Upper lobe of left lung (tissue), 6 donors: ENCODE results near the gene CDK13. TPM values are rescaled to one million over a fixed set of nuclear protein-coding genes. Genes with fewer than 3 reads are reported as not detected.

ENCODE experiments used
- ATAC-seq, 2 donors: fragments of 200-7000 bp; cut with Tn5 transposase; one replicate each; pipeline ENCODE4 v1.9.1; 2022; ENCODE audit warnings: mild to moderate bottlenecking in 2 of 2, moderate library complexity in 2 of 2; ENCODE audit not compliant: low FRiP score in 2 of 2
- DNase-seq, 2 donors: peaks; one replicate each; pipeline ENCODE4 v3.0.0-alpha.2; 2019 to 2020
- H3K27ac ChIP-seq, 4 donors: fragments of 200-600 bp; sonication (generic); one replicate each; pipeline ENCODE4 v1.5.1; 2016 to 2019
- H3K27me3 ChIP-seq, 4 donors: fragments of 200-600 bp; sonication (generic); one replicate each; pipeline ENCODE4 v1.5.1; 2017 to 2019
- H3K36me3 ChIP-seq, 4 donors: fragments of 200-600 bp; sonication (generic); one replicate each; pipeline ENCODE4 v1.5.1; 2016 to 2019
- H3K4me1 ChIP-seq, 4 donors: fragments of 200-600 bp; sonication (generic); one replicate each; pipeline ENCODE4 v1.5.1; 2018 to 2019
- H3K4me3 ChIP-seq, 4 donors: fragments of 200-600 bp; sonication (generic); one replicate each; pipeline ENCODE4 v1.5.1; 2017 to 2019; ENCODE audit warnings: mild to moderate bottlenecking in 2 of 4, moderate library complexity in 1 of 4
- H3K9me3 ChIP-seq, 4 donors: fragments of 200-600 bp; sonication (generic); one replicate each; pipeline ENCODE4 v1.5.1; 2018 to 2019
- CTCF ChIP-seq, 6 experiments: fragments of 450-650 bp in 4 of 6; fragments of 200-600 bp in 2 of 6; sonication (generic) in 2 of 6; IDR thresholded peaks; one replicate each; pipeline ENCODE4 v1.5.1; 2016 to 2019; ENCODE audit warnings: antibody characterized with exemption in 6 of 6
- EP300 ChIP-seq, 4 donors: sonication (generic); formaldehyde crosslinking; IDR thresholded peaks; one replicate each; pipeline ENCODE4 v1.5.1; 2017; ENCODE audit warnings: antibody characterized with exemption in 4 of 4, control low read depth in 2 of 4
- POLR2A ChIP-seq, 4 donors: fragments of 450-650 bp; IDR thresholded peaks; one replicate each; pipeline ENCODE4 v1.5.1; 2016 to 2017; ENCODE audit warnings: antibody characterized with exemption in 4 of 4, mild to moderate bottlenecking in 2 of 4
- POLR2AphosphoS5 ChIP-seq, 2 donors: sonication (generic); formaldehyde crosslinking; IDR thresholded peaks; one replicate each; pipeline ENCODE4 v1.5.1; 2017; ENCODE audit warnings: antibody characterized with exemption in 2 of 2
- WGBS, 2 donors: methylation state at CpG; one replicate each; pipeline ENCODE4 v1.1.5; 2017 to 2018; 5-methylcytosine and 5-hydroxymethylcytosine counted together
- total RNA-seq, 6 donors: library from RNA; depleted of rRNA in 4 of 6; stranded (reverse); fragments of >200 nt in 4 of 6; gene quantifications; one replicate each; pipeline versions ENCODE4 v1.1.0 to v1.2.1, GENCODE V29; 2016 to 2021
- donor health status: DM: no; HTN: no; CAD: no; lungs with moderate emphysema.
- donor health status: DM: no; HTN: yes; CAD: no; lungs with severe emphysema.

The CDK13 gene
- total RNA-seq, 6 donors from 2014 or later, result 39.0 to 145 (median 77.3) TPM

- H3K36me3 ChIP-seq, result peaks cover 0 to 13% (median 7%) of the 10 kb centered on the region in 4 donors
- TF ChIP-seq CTCF (IDR thresholded peaks at IDR 0.05) (no peak), POLR2AphosphoS5 (IDR thresholded peaks at IDR 0.05) (no peak), POLR2A (IDR thresholded peaks at IDR 0.05) (no peak), EP300 (IDR thresholded peaks at IDR 0.05) (no peak)
- H3K4me1 ChIP-seq, result peaks cover 0 to 20% (median 2%) of the 10 kb centered on the region in 4 donors
- H3K9me3 ChIP-seq, result no peaks in the 10 kb centered on the region
- WGBS, 2 donors, result 95 to 96% methylated on average over 1 of the region's 1 CpG
- DNase-seq (no peak), ATAC-seq (no peak)
- no peak overlapping the region for H3K4me3 ChIP-seq
- no peaks in the 10 kb centered on the region for H3K27me3 ChIP-seq
- H3K27ac ChIP-seq, result no peak overlapping the region
Observed at GRCh38 chr7:40009301-40009700, 59.2 kb downstream of the CDK13 start.

GRCh38 chr7:40014376-40014775, 64.3 kb downstream of the CDK13 start:
- Histone ChIP-seq H3K9me3 (no peaks in the 10 kb centered on the region), H3K4me3 (no peak overlapping the region), H3K36me3 (peaks cover 0 to 22% (median 9%) of the 10 kb centered on the region in 4 donors), H3K27me3 (no peaks in the 10 kb centered on the region), H3K4me1 (peaks cover 3 to 24% (median 8%) of the 10 kb centered on the region in 4 donors), H3K27ac (no peak overlapping the region)
- TF ChIP-seq POLR2A (IDR thresholded peaks at IDR 0.05) (no peak), POLR2AphosphoS5 (IDR thresholded peaks at IDR 0.05) (no peak), CTCF (IDR thresholded peaks at IDR 0.05) (no peak), EP300 (IDR thresholded peaks at IDR 0.05) (no peak)
- WGBS, 2 donors, result 86 to 95% methylated on average over 4 of the region's 4 CpGs
- DNase-seq (no peak), ATAC-seq (no peak)

- 23 to 28% methylated on average over 4 of the region's 4 CpGs for WGBS, 2 donors
- Histone ChIP-seq H3K36me3 (peaks cover 0 to 23% (median 2%) of the 10 kb centered on the region in 4 donors), H3K27me3 (no peaks in the 10 kb centered on the region), H3K4me3 (no peak overlapping the region), H3K9me3 (no peaks in the 10 kb centered on the region), H3K27ac (no peak overlapping the region), H3K4me1 (peaks cover 3 to 24% (median 8%) of the 10 kb centered on the region in 4 donors)
- ATAC-seq, result peak in 1 of 2 donors; percentile 28
- TF ChIP-seq POLR2AphosphoS5 (IDR thresholded peaks at IDR 0.05), result no peak
- no peak for TF ChIP-seq CTCF (IDR thresholded peaks at IDR 0.05)
- no peak for TF ChIP-seq EP300 (IDR thresholded peaks at IDR 0.05)
- no peak for TF ChIP-seq POLR2A (IDR thresholded peaks at IDR 0.05)
- DNase-seq, result no peak
Observed at GRCh38 chr7:40015790-40016296, 65.8 kb downstream of the CDK13 start.

GRCh38 chr7:40019558-40019957, 69.5 kb downstream of the CDK13 start:
- 83 to 86% methylated on average over 4 of the region's 4 CpGs for WGBS, 2 donors
- Histone ChIP-seq H3K36me3 (peaks cover 0 to 23% (median 3%) of the 10 kb centered on the region in 4 donors), H3K27ac (no peak overlapping the region), H3K4me1 (peaks cover 0 to 11% (median 8%) of the 10 kb centered on the region in 4 donors), H3K9me3 (no peaks in the 10 kb centered on the region), H3K4me3 (no peak overlapping the region), H3K27me3 (no peaks in the 10 kb centered on the region)
- TF ChIP-seq POLR2AphosphoS5 (IDR thresholded peaks at IDR 0.05) (no peak), CTCF (IDR thresholded peaks at IDR 0.05) (no peak), EP300 (IDR thresholded peaks at IDR 0.05) (no peak), POLR2A (IDR thresholded peaks at IDR 0.05) (no peak)
- DNase-seq, result no peak
- ATAC-seq, result no peak

GRCh38 chr7:40024048-40024447, 74.0 kb downstream of the CDK13 start:
- H3K4me1 ChIP-seq, result no peaks in the 10 kb centered on the region
- H3K27me3 ChIP-seq, result no peaks in the 10 kb centered on the region
- TF ChIP-seq POLR2AphosphoS5 (IDR thresholded peaks at IDR 0.05) (no peak), POLR2A (IDR thresholded peaks at IDR 0.05) (no peak), CTCF (IDR thresholded peaks at IDR 0.05) (no peak), EP300 (IDR thresholded peaks at IDR 0.05) (no peak)
- no peak overlapping the region for H3K4me3 ChIP-seq
- H3K9me3 ChIP-seq, result no peaks in the 10 kb centered on the region
- H3K36me3 ChIP-seq, result peaks cover 0 to 19% (median 1%) of the 10 kb centered on the region in 4 donors
- 77 to 84% methylated on average over 5 of the region's 5 CpGs for WGBS, 2 donors
- ATAC-seq (no peak), DNase-seq (no peak)
- H3K27ac ChIP-seq, result no peak overlapping the region
